Measurements from ENCODE around the gene PAK6. TPM values are rescaled to one million over a fixed set of nuclear protein-coding genes. Genes with fewer than 3 reads are reported as not detected.

PAK6 gene
- total RNA-seq, 1 donor from 2014 or later: not detected

- DNase-seq (ENCODE audit: low read depth, low spot score): no peak
These were observed 52.2 kb downstream of the PAK6 start for GRCh38 chr15:40290918-40291574.

GRCh38 chr15:40292246-40292645 lies 53.4 kb downstream of the PAK6 start:
- DNase-seq (ENCODE audit: low read depth, low spot score): no peak

- DNase-seq (ENCODE audit: low read depth, low spot score): no peak
These were observed 54.1 kb downstream of the PAK6 start for GRCh38 chr15:40293006-40293405.

GRCh38 chr15:40293905-40294895 lies 55.3 kb downstream of the PAK6 start:
- no peak for DNase-seq (ENCODE audit: low read depth, low spot score)

- DNase-seq (ENCODE audit: low read depth, low spot score): no peak
These were observed 56.4 kb downstream of the PAK6 start for GRCh38 chr15:40295297-40295696.

- no peak for DNase-seq (ENCODE audit: low read depth, low spot score)
These were observed 57.2 kb downstream of the PAK6 start for GRCh38 chr15:40295877-40296560.

- no peak for DNase-seq (ENCODE audit: low read depth, low spot score)
These were observed 57.8 kb downstream of the PAK6 start for GRCh38 chr15:40296561-40297230.

GRCh38 chr15:40297356-40297755 lies 58.5 kb downstream of the PAK6 start:
- DNase-seq (ENCODE audit: low read depth, low spot score): no peak

GRCh38 chr15:40298216-40298935 lies 59.5 kb downstream of the PAK6 start:
- DNase-seq (ENCODE audit: low read depth, low spot score): no peak

GRCh38 chr15:40300367-40300766 lies 61.5 kb downstream of the PAK6 start:
- no peak for DNase-seq (ENCODE audit: low read depth, low spot score)

- DNase-seq (ENCODE audit: low read depth, low spot score): no peak
These were observed 61.9 kb downstream of the PAK6 start for GRCh38 chr15:40300771-40301170.

GRCh38 chr15:40301467-40302179 lies 62.8 kb downstream of the PAK6 start:
- no peak for DNase-seq (ENCODE audit: low read depth, low spot score)

GRCh38 chr15:40302288-40302886 lies 63.5 kb downstream of the PAK6 start:
- no peak for DNase-seq (ENCODE audit: low read depth, low spot score)

- no peak for DNase-seq (ENCODE audit: low read depth, low spot score)
These were observed 64.1 kb downstream of the PAK6 start for GRCh38 chr15:40302981-40303380.

GRCh38 chr15:40303576-40303975 lies 64.7 kb downstream of the PAK6 start:
- no peak for DNase-seq (ENCODE audit: low read depth, low spot score)

GRCh38 chr15:40305281-40305680 lies 66.4 kb downstream of the PAK6 start:
- DNase-seq (ENCODE audit: low read depth, low spot score): no peak

GRCh38 chr15:40306371-40306770 lies 67.5 kb downstream of the PAK6 start:
- DNase-seq (ENCODE audit: low read depth, low spot score): no peak

- DNase-seq (ENCODE audit: low read depth, low spot score): no peak
These were observed 68.0 kb downstream of the PAK6 start for GRCh38 chr15:40306908-40307307.

- DNase-seq (ENCODE audit: low read depth, low spot score): no peak
These were observed 68.8 kb downstream of the PAK6 start, which contains the start of gene PLCB2 for GRCh38 chr15:40307421-40308211. TSS of gene PLCB2 (minus strand) at chr15:40307935. CDS start at chr15:40307672, 263 bp downstream.
